Stimulated activated CD8-positive, alpha-beta memory T cell treated with anti-CD3 and anti-CD28 coated beads, Interleukin-7, amount 100 ng/mL, for 4 hours (primary cell): ENCODE measurements around the gene ZXDC.

ENCODE experiments used
- DNase-seq, 2 donors: peaks; one replicate each; pipeline ENCODE4 v3.0.0-alpha.2; 2020; ENCODE audit warnings: low read depth in 2 of 2

Gene ZXDC

DNA sequence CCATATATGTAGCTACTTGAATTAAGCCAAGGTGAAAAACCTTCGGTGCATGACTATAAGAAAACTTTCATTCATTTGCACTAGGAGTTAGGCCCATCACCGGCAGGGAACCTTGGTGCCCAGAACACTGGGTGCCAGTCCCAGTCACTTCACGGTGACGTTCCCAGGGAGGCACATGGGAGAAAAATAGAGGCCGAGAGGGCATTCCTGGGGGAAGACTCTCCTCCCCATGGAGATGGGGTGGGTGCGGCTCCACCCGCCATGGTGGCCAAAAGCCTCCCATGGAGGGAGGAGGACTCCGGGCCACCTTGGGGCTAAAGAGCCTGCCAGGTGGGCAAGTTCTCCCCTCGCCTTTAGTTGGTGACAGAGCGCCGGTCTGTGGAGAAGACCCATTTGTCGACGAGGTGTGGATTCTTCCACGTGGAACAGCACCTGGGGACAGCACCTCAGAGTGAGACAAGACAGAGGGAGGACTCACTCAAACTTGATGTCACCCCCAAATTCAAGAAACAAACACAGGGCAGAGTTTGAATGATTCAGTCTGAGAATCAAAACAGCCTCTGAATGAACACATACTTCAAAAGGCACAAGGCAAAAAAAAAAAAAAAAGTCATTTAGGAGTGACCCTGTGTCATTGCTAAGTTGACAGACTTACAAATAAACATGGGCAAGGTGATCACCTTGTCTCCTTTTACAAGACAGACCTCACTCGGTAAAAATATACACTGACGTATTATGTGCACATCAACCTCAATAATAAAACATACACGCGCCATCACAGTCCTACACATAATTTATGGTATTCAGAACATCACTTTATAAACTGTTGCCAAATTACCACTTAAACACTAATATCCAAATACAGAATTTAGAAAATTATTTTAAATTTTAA, 38.6 kb downstream of the ZXDC start:
- no peak for DNase-seq

DNA sequence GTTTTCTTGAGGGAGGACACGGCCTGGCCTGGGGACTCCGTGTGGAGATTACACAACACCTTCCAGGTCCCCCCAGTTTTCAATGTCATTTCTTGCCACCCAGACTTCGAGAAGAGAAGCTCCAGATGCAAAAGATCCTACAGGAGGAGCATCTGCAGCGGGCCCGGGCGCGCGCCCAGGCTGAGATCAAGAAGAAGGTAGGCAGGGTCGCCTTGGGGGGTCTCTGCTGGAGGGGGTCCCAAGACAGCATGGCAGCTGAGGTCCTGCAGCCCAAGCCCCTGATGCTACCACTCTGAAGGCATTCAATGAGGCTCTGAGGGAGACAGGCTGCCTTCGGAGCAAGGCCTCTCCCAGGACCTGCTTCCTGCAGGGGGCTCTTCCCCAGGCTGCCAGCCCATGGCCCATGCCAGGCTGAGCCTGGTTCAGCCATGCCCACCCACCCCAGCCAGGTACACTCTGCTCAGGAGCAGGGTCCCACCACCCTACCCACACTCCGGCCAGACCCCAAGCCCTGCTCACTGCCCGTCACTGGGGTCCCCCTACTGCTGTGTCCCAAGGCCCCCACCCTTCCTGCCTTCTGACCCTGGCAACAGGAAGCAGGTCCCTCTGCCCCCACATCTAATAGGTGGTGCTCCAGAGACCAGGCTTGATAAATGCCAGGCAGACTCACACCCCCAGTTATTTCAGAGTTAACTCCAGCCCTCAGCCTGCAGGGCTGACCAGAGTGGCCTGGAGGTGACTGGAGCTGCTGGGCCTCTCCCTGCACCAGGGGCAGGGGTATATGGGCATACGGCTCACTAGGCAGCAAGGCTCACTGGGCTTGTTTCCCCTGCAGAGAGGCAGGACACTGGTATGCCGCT, 40.0 kb downstream of the ZXDC start:
- no peak for DNase-seq

DNA sequence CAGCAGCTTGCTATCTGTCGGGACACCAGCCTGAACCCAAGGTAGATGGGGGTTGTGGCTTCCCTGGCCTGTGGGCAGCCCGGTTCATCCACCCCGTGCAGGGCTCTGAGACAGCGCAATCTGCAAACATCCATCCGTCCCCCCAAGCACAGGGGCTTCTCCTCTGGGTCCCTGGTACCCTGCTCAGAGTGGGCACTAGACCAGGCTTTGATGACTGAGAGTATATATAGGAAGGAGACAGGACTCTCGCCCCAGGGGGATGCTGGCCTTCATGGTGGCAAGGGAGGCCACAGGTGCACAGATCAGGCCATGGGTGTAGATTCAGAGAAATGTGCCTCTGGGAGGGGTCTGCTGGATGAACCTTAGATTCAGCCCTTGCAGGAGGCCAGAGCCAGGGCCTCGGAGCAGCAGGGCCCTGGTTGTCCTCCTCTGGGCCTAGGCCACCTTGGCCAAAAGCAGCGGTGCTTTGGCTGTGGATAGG, 40.7 kb downstream of the ZXDC start:
- no peak for DNase-seq

DNA sequence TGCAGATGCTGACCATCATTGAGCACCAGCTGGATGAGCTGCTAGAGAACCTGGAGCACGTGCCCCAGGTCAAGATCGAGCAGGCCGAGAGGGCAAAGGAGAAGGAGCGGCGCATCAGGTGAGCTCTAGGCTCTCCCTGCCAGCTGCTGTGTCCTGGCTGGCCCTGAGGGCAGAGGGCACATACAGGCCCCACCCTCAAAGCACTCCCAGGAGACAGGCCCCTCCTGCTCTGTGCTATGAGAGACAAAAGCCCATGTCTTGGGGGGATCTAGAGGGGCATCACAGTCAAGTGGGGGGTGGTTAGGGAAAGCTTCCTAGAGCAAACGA, 41.5 kb downstream of the ZXDC start:
- DNase-seq = no peak

DNA sequence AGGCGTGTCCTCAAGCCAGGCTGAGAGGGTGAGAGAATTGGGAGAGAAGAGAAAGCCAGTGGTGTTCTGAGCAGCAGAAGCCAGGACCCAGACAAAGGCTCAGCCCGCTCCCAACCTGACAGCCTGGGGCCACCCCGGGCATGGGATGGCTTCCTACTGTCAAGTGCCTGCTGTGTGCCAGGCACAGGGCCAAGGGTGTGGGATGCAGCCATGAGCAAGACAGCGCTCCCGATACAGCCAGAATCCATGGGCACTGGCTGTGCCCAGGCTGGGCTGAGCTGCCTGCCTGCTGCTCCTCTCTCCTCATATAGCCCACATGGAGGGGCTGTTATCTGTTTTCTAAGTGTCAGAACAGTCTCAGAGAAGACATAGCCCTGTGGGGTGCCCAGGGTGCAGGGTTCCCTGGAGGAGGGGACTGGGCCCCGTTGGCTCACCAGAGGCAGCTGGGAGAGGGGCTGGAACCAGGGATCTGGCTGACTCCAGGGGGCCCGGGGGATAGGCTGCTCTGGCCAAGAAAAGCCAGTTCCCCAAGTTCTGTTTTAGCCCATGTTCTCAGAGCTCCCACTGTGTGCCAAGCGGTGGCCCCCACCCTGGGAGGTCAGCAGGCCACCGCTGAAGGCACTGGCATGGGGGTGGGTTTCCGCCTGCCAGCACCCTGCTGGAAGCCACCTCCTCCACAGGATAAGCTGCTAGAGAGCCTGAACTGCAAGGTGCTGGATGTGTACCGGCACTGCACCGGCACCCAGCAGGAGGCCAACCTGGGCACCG, 42.0 kb downstream of the ZXDC start:
- no peak for DNase-seq

DNA sequence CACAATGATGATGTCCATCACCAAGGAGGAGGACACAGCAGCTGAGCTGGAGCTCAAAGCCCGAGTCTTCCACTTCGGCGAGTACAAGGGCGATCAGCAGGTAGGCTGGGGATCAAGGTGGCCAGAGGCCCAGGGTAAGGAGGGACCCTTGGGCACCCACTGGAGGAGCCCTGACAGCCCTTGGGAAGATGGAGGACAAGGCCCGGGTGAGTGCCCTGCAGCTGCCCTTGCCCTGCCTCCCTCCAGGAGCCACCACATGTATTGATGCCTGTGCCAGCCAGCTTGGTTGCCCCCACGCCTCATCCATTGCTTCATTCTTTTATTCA, 42.6 kb downstream of the ZXDC start:
- no peak for DNase-seq

DNA sequence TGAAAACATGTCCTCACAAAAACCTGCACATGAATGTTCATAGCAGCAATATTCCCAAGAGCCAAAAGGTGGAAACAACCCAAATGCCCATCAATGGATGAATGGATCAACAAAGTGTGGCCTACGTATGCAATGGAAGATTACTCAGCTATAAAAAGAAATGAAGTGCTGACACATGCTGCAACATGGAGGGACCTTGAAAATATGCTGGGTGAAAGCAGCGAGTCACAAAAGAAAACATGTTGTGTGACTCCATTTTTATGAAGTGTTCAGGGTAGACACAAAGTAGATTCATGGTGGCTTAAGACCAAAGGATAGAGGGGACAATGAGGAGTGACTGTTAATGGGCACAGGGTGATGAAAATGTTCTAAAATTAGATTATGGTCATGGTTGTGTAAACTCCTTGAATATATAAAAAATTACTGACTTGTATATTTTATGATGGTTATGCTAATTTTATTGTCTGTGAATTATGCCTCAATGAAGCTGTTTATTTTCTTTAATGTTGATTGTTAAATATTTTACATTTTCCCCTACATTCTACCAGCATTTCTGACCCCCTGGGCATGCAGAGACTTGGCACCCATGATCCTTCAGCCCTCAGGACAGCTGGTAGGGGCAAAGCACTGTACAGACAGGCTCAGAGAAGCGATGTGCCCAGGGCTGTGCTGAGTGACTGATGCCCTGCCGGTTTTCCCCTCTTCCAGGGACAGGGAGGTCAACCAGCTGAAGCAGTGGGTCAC, 43.2 kb downstream of the ZXDC start:
- no peak for DNase-seq

DNA sequence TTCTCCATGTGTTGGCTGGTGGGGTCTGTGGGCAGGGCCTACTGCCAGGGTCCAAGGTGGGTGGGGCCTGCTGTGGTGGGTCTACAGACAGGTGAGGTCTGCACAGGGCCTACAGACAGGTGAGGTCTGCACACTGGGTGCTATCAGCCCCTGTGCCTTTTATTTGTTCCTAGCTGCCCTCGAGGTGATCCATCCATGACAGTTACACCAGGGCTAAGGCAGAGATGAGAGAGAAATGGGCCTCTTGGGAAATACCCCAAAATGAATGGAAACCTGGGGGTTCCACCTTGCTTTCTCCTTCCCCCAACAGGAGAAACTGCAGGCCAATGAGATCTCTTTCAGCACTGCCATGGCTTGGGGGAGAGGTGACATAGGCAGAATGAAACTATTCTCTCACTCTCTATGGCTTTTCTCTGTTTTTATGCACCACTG, 44.6 kb downstream of the ZXDC start:
- no peak for DNase-seq

DNA sequence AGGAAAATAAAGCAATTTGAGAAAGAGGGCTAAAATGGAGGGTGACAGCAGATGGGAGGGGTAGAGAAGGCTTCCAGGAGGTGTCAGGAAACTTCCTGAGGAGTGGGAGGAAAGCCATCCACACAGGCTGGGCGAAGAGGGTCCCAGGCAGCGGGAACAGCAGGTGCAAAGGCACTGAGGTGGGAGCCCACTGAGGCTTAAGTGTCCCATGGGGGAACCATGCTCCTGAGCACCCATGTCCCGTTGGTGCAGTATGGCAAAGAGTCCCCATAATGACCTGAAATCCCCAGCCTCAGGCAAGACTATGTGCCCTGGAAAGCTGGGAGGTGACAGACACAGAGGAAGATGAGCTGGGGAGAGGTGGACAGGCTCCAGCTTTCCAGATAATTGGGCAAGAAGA, 50.9 kb downstream of the ZXDC start:
- no peak for DNase-seq

DNA sequence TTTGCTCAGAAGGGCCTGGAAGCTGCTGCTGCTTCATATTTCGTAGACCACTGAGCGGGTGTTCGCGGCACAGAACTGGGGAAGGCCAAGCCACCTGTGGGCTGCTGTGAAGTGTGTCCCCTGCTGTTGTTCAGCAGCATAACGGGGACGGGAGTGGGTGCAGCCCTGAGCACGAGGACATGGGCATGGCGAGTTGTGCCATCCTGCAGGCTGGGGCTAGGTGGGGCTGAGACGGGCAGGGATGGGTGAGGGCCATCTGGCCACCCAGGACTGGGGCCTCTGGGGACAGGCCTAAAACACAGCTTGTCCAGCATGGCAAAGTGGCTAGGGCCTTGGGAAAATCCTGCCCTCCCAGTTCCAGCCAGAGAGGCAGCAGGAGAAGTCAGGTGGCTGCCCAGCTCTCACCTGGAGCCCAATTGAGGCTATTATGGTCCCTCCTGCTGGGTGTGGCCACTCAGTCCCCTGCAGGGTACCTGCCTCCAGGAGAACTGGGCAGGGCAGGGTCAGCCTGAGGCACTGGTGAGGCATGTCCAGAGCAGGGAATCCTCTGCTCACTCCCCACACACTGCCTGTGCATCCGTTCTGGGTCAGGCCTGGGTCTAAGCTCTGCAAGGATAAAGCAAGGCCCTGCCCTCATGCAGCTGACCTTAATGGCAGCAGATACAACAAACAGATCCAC, 51.5 kb downstream of the ZXDC start:
- DNase-seq = no peak

DNA sequence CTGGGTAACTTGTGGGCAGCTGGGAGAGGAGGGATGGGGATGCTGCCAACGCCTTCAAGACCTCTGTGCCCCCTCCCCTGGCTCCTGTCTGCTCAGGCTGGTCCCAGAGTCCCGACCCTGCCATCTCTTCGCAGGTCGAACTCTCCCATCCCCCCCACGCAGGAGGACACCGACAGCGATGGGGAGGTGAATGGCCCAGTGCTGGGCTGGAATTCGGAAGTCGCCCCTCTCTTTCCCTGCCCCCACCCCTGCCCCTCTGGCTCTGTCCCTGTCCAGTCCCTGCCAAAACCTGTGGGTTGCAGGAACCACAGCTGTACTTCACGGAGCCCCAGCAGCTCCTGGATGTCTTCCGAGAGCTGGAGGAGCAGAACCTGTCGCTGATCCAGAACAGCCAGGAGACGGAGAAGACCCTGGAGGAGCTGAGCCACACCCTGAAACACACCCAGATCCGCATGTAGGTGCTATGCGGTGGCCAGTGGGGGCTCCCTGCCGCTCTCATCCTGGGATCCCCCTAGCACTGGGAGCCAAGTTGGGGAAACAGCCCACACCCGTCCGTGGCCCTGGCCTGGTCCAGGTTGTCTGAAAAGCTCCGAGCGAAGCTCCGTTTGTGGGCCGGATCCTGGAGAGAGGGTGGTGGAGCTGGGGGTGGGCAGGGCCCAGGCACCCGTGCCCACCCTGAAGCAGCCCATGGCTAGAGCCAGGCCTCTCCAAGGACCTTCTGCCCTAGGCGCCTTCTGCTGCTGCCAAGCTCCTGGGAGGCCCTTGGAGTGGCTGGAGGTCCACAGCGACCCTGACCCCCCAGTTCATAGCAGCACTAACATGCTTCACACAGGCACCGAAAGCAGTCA, 52.3 kb downstream of the ZXDC start:
- no peak for DNase-seq

DNA sequence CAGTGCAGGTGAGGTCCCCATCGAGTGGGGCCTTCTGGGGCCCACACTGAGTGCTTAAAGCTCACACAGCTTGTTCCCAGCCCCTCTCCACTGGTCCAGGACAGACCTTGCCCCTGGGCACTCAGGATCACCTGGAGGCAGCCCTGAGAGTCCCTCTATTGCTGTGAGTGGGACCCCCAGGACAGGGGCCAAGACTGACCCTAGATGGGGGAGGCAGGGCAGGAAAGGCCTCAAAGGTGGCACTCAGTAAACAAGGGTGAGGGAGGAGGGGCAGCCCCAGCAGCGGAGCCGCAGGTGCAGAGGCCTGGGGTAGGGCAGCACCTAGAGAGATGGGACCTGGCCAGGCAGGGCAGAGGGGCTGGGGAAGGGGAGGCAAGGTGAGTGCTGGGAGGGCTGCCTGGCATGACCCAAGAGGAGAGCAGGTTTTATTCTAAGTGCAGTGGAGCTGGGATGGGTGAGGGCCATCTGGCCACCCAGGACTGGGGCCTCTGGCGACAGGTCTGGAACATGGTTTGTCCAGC, 53.1 kb downstream of the ZXDC start:
- DNase-seq = no peak

DNA sequence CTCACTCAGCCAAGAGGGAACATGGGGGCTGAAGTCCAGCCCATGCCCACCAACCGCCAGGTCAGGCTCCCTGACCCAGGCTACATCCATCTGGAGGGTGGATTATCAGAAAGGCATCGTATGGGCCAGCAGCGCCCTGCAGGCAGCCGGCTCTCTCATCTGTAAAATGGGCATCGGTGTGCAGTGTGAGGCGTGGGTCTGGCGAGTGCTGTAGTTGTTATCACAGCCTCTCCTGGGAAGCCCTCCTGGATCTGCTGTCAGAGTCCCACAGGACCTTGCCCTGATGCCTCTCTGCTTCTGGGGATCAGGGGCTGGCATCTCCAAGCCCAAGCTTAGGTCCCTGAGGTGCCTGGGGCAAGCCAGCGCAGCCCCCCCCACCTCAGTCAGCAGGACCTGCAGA, 53.6 kb downstream of the ZXDC start:
- no peak for DNase-seq

DNA sequence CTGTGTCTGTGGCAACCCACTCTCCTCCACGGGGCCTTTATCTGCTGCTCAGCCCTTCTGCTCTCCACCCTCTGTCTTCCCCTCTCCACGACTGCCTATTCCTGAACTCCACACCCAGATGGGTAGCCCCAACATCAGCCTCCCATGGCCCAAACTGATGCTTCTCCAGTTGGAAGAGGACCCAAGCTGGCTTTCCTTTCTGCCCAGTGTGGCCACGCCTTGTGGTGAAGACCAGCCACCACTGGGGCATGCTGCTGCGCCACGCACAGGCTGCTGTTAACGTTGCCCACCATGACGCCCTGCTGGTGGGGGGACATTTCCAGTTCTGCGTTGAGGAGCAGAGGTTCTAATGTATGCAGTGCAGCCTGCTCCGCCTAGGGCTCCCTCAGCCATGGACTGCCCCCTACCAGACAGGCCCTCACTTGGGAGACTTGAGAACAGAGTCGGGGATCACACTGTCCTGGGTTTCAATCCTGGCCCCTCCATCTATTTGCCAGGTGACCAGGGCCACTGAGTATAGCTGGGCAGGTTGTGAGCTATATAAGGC, 54.0 kb downstream of the ZXDC start:
- no peak for DNase-seq

DNA sequence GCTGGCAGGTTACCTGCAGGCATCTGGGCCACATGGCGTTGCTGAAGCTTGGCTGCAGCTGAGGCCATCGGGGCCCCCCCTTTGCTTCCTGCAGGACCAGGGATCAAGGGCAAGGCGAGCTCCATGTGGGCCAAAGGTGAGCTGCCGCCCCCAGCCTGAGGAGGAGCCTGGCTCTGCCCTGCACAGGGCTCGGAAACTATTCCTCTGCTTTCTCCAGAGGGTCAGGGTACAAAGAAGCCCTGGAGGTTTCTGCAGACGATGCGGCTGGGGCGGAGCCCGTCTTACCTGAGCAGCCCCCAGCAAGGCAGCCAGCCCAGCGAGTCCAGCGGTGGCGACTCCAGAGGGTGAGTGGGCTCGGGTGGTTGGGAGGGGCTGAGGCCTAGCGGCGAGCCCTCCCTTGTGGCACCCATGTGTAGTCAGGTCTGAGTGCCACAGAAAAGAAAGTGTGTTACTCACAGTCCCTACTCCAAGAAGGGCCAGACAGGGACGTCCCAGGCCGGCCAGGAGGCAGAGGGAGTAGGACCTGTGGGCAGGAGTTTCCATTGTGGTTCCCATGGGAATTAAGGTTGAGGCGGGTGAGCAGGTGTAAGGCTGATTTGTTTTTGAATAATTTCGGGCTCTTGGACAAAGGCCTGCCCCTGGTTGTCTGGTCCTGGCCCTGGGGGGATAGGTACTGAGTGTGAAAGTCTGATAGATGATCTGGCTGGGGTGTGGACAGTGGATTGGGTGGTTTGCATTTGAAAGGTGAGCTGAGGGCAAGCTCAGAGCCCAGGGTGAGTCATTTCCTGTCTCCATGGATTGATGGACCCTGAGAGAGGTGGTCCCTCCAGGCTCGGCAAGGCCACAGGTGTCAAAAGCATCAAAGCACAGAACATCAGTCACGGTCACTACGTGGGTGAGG, 55.6 kb downstream of the ZXDC start:
- no peak for DNase-seq

DNA sequence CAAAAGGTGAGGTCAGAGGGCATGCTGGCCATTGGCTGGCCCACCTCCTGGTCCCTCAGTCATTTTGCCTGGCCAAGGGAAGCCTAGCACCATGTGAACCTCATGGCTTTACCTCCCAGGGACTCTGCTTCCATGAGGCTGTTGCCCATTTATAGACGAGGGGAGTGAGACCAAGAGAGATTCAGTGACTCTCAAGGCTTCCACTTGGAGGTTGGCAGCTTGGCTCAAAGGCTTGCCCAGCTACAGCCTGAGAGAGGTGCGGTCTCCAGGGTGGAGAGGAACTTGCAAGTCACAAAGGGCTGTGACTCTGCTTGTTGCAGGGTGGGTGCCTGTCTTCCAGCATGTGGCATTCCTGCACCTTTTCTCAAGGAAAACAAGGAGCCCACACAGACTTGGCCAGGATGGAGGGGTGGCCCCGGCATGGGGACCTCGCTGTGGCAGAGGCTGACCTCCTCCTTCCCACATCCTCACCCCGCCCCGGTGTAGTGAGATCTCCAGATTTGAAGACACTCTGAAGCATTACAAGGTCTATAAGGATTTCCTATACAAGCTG, 56.5 kb downstream of the ZXDC start:
- no peak for DNase-seq

DNA sequence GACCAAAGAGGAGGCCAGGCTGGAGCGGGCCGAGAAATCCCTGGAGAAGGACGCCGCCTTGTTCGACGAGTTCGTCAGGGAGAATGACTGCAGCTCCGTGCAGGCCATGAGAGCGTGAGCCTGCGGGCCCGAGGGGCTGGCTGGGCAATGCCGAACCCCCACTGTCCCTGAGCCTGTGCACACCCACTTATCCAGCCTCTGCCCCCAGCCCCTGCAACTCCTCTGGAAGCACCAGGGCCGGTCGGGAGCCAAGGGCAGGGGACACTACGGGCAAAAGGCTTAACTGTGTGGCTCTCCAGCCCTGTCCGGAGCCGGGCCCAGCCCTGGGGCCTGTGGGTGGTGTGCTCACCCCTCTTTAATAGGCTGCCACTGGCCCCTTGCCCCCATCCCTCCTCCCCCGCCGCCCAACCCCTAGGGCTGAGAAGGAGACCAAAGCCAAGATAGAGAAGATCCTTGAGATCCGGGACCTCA, 57.0 kb downstream of the ZXDC start:
- no peak for DNase-seq

DNA sequence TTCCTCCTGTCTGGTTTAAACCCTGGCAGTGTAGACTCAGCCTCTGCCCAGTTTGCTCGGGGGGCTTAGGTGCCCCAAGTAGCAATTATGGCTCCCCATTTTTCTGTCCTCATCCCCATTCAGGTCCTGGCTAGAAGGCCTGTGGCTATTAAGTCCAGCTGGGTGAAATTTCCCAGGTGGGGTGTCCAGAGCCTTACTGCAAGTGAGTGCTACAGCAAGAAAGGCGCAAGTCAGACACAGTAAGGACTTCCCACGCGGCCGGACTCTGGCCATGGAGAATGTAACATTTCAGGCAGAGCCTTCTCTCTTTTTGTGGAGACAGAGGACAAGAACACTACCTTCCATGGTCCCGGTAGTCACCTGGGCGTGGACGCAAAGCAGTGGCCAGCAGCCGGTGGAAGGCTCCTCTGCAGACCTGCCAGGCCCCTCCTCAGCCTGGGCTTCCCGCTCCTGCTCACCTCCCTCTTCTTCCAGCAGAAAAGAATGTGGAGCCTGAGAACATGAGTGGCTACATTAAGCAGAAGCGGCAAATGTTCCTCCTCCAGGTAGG, 57.6 kb downstream of the ZXDC start:
- no peak for DNase-seq
